Smooth muscle cell of the brain vasculature (primary cell): Measurements from ENCODE around the gene METTL25B.

Experiments
- DNase-seq: peaks from one replicate; pipeline ENCODE4 v3.0.0-alpha.2; 2012; ENCODE audit warnings: low read depth, low spot score

Gene METTL25B

DNA sequence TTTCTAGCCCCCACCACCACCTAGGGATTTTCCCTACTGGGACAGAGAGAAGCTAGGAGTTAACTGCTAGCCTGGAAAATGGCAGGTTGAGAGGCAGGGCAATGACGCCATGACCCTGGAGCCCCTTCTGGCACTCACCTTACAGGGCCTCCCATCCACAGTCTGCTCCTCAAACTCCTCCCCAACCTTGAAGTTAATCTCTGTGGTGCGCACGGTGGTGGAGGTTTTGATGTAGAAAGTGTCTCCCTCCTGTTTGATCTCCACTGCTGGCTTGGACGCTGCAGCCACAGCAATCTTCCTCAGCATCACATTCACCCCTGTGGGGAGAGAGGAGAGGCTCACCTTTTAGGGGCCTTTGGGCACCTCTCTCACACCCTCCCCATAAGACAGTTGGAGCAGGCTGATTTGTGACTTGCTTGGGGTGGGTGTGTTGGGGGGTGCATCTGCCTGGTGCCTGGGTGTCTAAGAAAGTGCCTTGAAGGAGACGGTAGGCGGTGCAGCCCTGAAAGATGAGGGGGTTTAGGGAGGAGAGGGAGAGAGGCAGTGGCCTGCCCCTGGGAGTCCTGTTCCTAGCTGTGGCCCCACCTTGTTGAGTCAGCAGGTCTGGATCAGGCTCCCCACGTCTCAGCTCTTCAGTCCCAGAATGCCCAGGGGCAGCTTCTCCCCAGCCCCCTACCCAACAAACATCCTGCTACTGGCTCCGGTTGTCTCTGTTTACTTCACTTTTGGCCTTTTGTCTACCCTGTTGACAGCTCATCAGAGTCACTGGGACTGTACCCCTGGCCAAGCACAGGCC lies 27.3 kb upstream of the METTL25B start:
- no peak for DNase-seq

DNA sequence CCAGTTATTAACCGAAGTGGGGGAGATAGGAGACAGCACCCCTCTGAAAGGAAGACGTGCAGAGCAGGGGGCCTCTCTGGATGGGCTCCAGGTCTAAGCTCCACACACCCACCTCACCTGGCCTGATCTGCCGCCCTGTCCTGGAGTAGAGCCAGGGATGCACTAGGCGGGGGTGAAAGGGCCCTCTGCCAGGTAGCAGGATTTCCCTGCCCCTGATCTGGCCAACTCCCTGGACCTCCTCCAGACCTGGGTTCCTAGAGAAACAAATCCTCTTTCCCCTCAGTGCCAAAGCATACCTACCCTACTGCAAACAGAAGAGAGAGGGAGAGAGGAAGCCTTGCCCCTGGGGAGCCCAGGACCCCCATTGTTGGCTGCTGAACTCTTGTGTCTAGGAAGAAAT lies 24.9 kb upstream of the METTL25B start:
- DNase-seq, result no peak

DNA sequence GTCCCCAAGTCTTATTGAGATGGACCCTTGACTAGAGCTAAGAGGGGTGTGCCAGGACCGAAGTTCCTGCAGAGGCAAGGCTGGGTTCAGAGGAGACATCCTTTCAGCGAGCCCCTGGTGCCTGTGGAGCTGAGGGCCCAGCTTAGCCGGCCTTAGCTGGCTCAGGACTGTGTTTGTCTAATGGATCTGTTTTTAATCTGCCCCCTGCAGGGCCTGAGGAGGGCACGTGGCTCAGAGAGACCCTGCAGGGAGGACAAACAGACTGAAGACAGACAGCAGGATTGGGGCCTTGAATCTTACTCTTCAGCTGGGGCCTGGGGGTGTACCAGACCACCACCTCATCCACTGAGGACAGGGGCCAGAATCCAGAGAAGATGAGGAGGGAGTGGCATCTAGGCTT lies 24.5 kb upstream of the METTL25B start:
- no peak for DNase-seq

DNA sequence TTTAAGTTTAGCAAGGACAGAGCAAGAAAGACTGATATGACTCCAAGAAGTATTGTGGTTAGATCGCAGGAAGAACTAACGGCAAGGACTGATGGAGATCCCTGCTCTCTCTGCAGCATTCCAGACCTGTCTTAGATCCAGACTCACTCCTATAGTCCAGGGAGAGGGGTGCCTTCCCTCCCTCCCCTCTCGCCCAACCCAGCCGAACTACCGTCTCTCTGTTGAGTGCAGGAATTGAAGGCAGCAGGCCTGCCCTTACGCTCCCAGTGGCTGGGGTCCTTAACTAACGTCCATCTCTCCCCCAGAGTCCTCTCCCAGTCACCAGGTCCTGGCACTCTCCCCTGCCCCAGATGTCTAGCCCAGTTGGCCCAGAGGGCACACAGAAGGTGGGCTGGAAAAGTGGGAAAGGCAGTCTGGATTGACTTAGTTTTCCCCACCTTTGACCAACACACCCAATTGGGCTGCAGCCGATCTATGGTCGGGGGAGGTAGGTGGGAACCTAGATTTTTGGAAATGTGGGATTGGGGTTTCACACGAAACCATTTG lies 24.0 kb upstream of the METTL25B start:
- DNase-seq, result no peak

DNA sequence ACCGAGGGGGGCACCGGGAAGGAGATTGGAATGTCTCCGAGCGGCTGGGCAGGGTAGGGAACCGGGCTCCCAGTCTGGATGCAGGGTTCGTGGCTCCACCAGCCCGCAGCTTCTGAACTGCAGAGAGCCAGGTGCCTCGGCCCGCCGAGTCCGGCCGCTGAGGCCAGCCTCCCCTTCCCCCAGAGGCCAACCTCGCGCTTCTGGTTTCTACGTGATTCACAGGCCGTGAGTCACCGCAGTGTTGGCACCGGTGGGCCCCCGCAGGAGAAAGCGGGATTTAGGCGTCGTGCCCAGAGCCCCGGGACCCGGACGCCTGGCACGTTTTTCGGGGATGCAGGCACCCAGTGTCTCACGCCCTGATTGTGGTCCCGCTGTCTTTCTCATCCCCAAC lies 23.3 kb upstream of the METTL25B start:
- DNase-seq, result no peak

DNA sequence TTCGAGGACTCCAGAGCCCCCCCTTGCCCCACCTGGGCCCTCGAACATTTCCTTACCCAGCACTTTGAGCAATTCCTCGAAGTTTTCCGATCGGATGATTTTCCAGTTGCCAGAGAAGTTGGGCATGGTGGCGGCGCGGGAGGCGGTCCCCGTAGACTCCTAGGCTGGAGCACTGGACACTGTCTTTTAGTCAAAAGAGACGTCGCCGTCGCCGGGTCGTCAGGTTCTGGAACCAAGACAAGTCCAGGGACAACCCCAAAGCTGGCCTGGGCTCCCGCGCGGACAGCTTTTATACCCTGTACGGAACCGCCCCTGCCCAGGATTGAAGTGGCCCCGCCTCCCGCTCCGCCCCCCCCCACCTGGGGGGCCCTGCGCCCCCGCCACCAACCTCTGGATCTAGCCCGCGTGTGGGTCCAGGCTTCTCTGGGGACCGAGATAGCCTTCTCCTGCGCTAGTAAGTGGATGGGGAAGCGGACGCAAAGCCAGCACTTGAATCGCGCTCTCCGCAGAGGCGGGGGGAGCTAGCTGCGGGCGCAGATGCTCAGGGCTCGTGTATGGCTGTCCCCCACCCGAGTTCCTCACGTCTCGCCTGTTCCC lies 22.9 kb upstream of the METTL25B start, which contains the start of gene CRABP2:
Gene CRABP2, minus strand, starts transcription at position 263 of the 597 bp plus-strand sequence. Its CDS starts 137 bp downstream, at position 126.
- DNase-seq, result no peak

DNA sequence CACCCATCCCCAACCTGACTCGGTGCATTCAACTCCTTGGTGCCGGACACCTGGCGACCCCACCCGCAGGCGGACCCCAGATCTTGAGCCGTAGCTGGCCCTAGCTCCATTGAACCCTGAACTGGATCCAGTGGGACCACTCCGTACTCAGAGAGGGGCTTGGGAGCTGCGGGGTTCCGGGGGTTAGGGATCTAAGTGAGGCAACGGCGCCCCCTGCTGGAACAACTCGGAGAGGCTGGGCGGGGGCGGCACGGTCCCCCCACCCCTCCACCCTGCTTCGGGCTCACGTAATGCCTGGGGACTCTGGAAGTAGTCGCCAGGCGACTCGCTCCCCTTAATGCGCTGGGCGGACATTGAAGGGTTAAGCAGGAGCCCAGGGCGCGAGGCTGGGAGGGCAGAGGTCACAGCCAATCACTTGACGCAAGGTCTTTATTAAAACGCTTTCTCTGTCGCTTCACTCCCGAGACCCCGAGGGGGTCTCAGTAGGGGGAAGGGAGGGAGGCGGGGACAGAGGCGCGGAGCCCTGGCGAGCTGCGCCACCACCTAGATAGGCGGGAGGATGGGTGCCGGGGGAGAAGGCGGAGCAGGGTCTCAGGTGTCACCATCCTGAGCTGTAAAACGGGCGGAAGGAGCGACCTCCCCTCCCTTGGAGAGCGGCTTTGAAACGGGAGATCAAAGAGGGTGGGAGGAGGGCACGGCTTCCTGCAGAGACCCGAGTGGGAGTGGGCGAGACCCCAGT lies 22.2 kb upstream of the METTL25B start:
- DNase-seq, result no peak

DNA sequence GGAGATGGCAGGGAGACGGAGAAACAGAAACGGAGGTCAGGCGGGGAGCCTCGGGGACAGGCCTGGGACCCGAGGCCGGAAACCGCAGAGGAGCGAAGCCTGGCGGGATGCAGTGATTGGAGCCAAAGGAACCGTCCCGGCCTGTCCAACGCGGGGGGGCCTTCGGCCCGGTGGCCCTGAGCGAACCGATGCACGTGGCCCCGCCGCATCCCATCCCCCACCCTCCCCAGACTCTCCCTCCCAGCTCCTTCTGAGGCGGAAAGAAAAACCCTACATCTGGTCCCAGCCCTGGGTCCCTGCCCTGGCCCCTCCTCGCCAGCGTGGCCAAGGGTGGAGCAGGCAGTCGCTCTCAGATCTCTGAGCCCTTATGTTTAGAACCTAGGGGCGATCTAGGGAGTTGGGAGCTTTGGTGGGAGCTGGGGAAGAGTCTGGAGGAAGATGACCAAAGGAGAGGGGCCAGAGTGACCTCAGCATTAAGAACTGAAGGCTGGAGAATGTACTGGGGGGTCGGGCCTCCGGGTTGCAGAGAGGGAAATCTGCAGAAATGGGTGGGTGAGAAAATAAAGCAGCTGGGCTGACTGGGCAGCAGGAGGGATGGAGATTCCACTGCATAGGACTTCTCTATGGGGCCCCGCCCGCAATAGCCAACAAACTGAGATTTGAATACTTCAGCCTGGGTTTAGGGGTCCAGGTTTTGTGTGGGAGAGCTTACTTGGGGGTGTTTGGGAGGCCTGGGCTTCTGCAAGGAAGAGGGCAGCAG lies 21.4 kb upstream of the METTL25B start:
- no peak for DNase-seq

DNA sequence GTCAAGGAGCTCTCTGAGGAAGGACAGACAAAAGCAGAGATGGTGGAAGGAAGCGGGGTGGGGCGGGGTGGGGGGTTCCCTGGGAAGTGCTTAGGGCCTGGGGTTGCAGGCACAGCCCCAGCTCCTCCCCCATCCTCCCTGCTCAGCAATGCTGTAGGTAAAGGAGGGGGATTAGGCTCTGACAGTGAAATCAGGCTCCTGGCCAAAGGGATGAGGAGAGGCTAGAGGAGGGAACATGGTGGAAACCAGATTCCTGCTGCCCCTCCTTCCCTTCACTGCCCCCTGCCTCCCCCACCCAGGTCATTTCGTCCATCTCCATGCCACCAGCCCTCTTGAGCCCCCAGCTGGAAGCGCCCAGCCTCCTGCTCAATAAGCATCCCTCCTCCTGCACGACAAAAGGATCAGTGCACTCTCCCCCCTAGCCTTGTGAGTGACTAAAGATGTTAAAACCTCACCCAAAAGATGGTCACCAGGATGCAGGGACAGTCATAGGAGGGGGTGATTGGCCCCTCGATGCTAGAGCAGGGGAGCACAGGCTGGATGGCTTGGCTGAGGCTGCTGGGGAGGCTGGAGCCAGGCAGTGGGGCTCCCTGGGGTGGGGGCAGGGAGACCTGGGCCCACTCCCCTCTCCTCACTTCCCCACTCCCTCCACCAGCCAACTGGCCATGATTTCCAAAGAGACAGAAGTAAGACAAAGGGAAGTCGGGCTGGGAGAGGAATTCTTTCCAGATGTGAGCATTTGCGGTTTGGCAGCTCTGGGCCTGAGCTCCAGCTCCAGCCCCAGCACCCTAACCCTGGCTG lies 20.7 kb upstream of the METTL25B start:
- DNase-seq, result no peak

DNA sequence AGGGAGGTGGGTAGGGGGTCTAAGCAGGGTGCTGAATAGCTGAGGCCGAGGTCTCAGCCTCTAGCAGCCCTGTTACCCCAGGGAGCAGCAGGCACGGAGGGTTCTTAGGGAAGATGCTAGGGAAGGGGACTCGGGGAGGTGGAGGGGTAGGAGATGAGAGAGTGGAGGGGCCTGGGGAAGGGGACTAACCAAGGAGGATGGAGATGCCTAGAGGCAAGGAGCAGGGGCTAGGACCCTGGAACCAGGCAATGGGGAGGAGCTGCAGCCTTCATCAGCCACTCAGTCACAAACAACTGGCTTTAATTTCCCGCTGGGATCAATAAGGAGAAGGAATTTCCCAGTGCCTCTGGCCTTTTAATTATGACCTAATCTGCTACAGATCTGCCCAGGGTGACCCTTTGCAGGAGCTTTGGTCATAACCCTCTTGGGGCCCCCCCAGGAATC lies 20.0 kb upstream of the METTL25B start:
- DNase-seq, result no peak

DNA sequence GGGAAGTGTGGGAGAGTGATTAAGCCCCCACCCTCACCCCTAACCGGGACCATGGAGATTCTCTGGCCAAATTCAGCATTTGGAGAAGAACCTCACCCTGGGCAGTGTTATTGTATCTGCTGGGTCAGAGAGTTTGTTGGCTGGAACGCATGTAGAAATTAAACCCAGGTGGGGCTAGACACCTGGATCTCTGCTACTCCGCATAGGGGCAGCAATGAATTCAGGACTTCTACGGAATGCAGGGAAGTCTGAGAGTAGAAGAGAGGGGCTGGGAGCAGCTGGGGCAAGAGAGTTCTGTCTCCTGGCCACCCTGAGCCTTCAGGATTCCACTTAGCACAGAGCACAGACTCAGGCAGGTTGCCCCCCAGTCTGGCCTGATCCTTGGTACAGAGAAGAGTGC lies 19.2 kb upstream of the METTL25B start:
- no peak for DNase-seq

DNA sequence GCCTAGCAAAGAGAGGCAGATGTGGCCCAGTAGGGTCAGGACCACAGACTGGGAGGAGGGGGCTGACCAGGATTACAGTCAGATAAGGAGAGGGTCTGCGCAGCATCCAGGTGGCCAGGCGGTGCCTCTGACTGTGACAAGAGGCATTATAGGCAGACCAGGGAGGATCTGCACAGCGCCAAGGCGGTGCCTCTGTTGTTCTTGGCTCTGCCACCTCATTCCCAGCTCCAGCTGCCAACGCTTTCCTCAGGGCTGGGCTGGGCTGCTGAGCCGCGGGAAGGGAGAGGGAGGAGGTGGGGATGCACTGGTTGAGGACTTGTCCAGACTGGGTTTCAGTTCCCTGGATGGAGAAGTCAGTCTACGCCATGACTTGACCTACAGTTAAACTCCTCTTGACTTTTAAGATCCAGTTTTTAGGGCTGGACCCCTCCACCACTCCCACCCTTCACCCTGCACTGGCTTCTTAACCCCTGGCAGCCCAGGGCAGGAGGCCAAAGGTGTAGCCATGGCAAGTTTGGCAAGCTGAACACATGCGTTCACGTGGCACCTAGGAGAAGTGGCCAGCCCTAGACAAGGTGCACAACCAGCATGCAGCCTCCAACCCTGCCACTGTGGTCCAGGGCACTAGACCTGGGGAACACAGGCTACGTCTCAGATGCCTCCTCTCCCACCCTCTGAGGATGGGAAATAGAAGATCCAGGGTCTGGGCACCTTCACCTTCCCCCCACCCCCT lies 18.3 kb upstream of the METTL25B start:
- DNase-seq, result no peak

DNA sequence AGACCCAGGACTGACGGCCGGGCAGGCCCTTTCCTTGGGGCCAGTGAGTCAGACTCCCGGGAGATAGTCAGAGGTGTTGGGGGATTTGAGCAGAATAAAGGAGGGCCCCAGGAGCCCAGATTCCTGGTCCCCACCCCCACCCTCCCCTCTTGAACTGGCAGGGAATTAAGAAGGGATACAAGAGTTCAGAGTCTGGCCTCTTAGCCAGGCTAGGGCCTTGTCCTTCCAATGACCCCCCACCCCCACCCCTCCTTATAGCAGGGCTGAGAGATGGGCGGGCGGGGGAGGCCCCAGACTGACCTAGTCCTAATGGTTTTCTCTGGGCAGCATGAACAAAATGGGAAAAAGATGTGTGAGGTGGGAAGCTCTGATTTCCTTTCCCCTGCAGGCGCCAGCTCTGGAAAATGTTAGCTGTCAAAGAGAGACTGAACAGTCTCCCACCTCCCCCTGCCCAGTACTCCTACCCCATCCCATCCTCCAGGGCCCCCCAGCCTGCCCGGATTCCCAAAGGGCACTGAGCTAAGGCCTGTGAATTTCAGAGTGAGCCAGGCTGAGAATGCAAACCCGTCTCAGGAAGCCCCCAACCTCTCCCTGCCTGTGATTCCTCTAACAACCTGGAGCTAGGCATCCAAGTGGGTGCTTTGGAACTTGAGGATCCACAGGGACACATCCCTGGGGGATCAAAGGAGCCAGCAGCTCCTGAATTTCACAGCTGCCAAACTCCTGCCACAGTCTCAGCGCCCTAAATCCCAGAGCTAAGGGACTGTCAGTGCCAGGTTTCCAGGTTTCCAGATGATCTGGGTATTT lies 17.1 kb upstream of the METTL25B start:
- no peak for DNase-seq

DNA sequence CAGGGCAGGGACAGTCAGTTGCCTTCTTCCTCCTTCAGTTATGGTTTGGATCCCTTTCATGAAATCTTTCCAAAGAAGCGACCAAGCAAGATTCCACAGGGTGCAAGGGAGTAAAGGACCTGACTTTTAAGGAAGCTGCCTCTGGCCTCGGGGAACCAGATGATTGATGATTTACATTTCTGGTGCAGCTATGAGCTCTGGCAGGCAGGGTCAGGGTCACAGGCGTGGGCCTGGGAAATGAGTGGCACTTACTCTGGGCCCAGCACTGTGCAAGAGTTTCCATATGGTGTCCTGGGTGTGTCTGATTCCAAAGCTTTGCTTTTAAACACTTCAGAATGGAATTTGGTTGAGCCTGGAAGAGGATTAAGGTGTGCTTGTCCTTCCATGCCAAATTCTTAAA lies 15.6 kb upstream of the METTL25B start:
- DNase-seq, result no peak

DNA sequence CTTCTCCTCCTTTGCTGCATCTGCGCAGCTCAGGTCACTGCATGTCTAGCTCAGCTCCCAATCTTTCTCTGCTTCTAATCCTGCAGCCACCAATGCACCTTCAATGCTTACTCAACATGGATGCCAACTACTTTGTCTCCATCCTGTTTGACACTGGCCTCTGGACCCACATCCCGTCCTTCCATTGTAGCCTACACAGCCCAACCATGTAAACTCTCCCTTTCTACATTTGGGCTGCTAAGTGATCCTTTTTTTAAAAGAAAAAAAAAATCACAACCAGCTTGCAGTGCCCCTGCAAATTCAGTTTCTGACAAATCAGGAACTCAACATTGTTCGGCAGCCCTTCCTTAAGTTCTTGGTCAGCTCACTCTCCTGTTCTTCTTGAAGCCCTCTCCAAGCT lies 13.4 kb upstream of the METTL25B start:
- no peak for DNase-seq

DNA sequence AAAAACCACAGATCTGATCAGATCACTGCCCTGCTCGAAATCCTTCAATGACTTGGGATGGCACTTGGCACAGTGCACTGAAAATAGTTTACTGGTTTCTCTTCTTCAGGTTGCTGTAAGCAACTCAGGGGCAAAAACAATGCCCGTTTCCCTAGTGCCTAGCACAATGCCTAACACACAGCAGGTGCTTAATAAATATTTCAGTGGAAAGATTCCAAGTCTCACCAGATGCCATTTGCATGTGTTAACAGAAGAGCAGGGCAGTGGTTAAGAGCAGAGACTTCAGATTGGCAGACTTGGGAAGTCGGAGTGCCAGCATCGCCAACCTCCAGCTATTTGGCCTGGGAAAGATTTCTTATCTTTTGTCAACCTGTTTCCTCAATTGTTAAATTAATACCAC lies 10.9 kb upstream of the METTL25B start:
- DNase-seq, result no peak

DNA sequence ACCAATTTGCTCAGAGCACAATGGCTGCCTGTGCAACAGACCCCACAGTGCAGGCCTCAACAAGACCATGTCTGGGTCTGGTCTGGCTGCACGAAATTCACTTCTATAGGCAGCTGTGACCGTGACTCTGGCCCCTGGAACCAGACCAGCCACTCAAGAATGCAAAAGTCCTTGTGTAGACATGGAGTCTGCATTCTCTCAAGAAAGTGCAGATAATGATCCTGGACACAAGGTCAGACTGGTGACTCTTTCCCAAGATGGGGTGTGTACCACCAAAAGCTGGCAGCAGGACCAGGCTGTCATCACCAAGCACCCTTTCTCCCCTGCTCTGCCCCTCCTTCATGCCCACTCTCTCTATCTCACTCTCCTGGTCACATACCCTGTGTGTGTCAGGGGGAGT lies 7.1 kb upstream of the METTL25B start:
- DNase-seq, result no peak

DNA sequence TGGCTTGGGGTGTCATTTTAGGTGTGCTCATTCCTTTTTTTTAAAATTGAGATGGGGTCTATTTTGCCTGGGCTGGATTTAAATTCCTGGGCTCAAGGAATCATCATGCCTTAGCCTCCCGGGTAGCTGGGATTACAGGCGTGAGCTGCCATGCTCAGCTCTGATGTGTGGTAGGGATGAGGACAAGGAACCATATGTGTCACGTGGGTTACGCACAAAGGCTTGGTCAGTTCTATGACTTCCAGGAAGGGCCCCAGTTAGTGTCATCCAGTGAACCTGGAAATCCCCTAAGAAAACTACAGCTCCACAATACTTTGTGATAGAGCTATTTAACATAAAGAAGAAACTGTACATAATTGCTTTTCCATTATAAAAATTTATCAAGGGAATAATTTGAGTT lies 6.7 kb upstream of the METTL25B start:
- no peak for DNase-seq

DNA sequence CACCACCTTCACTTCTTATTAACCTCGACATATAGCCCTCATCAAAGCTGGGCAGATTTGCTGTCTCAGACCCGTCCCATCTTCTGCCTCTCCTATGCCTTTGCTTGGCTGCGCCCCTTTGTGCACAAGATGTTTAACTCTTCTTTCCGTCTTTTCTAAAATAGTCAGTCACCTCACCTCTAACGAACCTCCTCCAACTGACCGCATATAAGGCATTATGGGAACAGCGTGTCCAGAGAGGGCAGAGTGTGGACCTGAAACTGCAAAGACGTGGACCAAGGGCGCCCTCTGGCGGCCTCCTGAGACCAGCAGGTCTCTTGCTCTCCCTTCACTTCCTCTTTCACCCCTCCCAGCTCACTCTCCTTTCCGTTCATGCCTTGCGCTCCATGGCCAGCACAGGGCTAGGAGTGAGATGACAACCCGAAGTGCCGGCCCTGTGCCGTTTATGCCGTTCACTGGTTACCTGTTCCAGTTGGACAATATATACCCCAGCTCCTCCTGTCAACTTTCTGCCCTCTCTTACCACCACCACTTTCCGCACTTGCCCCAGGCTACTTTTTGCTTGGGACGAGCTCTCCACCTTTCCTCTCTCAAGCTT lies 2.5 kb upstream of the METTL25B start:
- DNase-seq, result peak; percentile 80
